A673 (cell line): ENCODE results near the gene SOBP. TPM values are rescaled to one million over a fixed set of nuclear protein-coding genes. Genes with fewer than 3 reads are reported as not detected.

Source experiments
- BruUV-seq: library from RNA; stranded (reverse); fragments of 400-500 nt; replicated peaks from 2 replicates; lab custom pipeline; 2021; lab: Mats Ljungman, UMichigan
- CTCF ChIA-PET: fragments of 300-600 bp; sonication (Branson Sonifier 250); formaldehyde crosslinking; loops from one replicate; lab custom pipeline; 2022; ENCODE audit warnings: antibody characterized with exemption; lab: Charles Lee
- POLR2A ChIA-PET: fragments of 300-600 bp; sonication (Branson Sonifier 250); formaldehyde crosslinking; loops from one replicate; lab custom pipeline; 2022; ENCODE audit warnings: antibody characterized with exemption; ENCODE audit not compliant: low non-redundant PET; lab: Charles Lee
- DNase-seq: peaks from one replicate; pipeline ENCODE4 v3.0.0-alpha.2; 2015; ENCODE audit warnings: low spot score
- H3K27ac ChIP-seq: fragments of 200-600 bp; sonication (generic); 2 replicates; pipeline ENCODE4 v1.5.1; 2016; ENCODE audit warnings: mixed run types, low read depth, mild to moderate bottlenecking, mixed read lengths, antibody characterized with exemption, low read length; ENCODE audit not compliant: poor library complexity, severe bottlenecking
- H3K27me3 ChIP-seq: fragments of 200-600 bp; sonication (generic); replicated peaks from 2 replicates; pipeline ENCODE4 v1.6.1; 2017; ENCODE audit warnings: mixed run types, low read depth, mild to moderate bottlenecking, mixed read lengths, antibody characterized with exemption, low read length; ENCODE audit not compliant: insufficient read depth, poor library complexity
- H3K36me3 ChIP-seq: fragments of 200-600 bp; sonication (generic); 2 replicates; pipeline ENCODE4 v1.6.1; 2016; ENCODE audit warnings: mixed run types, mild to moderate bottlenecking, mixed read lengths, antibody characterized with exemption, low read length; ENCODE audit not compliant: insufficient read depth, poor library complexity, severe bottlenecking
- H3K4me1 ChIP-seq: fragments of 200-600 bp; sonication (generic); 2 replicates; pipeline ENCODE4 v1.6.1; 2017; ENCODE audit warnings: mixed run types, mild to moderate bottlenecking, mixed read lengths, antibody characterized with exemption, low read length; ENCODE audit not compliant: insufficient read depth, poor library complexity, severe bottlenecking
- H3K4me3 ChIP-seq: fragments of 200-600 bp; sonication (generic); 2 replicates; pipeline ENCODE4 v1.5.1; 2016; ENCODE audit warnings: low read depth, mixed run types, mild to moderate bottlenecking, mixed read lengths, low read length; ENCODE audit not compliant: poor library complexity, severe bottlenecking
- H3K9me3 ChIP-seq: fragments of 200-600 bp; sonication (generic); 2 replicates; pipeline ENCODE4 v1.6.1; 2016; ENCODE audit warnings: mixed run types, low read depth, mild to moderate bottlenecking, mixed read lengths, antibody characterized with exemption, low read length; ENCODE audit not compliant: poor library complexity, severe bottlenecking
- EZH2 ChIP-seq: fragments of 200-600 bp; sonication (generic); IDR thresholded peaks from 2 replicates; pipeline ENCODE4 v1.6.1; 2017; ENCODE audit warnings: borderline replicate concordance, low read depth, mild to moderate bottlenecking, mixed read lengths, antibody characterized with exemption, low read length; ENCODE audit not compliant: poor library complexity, severe bottlenecking
- intact Hi-C: fragments of 100-400 bp; cut with micrococcal nuclease; formaldehyde crosslinking; loops from one replicate; pipeline ENCODE4 v1.10.0; 2022; ENCODE audit not compliant: unreplicated experiment
- total RNA-seq: library from RNA; stranded (reverse); gene quantifications from 2 replicates; pipeline ENCODE4 v1.2.3, GENCODE V29; 2021
- TF ChIP-seq, protein P1 (sequence below): fragments of 300-800, 200-600 bp; sonication (generic); conservative IDR thresholded peaks from 2 replicates; pipeline ENCODE4 v1.5.1; 2017; ENCODE audit warnings: low read depth, mild to moderate bottlenecking, antibody characterized with exemption, low read length, moderate library complexity, mixed read lengths

SOBP gene
- total RNA-seq, 1 experiment from 2014 or later: 3.3 TPM

DNA sequence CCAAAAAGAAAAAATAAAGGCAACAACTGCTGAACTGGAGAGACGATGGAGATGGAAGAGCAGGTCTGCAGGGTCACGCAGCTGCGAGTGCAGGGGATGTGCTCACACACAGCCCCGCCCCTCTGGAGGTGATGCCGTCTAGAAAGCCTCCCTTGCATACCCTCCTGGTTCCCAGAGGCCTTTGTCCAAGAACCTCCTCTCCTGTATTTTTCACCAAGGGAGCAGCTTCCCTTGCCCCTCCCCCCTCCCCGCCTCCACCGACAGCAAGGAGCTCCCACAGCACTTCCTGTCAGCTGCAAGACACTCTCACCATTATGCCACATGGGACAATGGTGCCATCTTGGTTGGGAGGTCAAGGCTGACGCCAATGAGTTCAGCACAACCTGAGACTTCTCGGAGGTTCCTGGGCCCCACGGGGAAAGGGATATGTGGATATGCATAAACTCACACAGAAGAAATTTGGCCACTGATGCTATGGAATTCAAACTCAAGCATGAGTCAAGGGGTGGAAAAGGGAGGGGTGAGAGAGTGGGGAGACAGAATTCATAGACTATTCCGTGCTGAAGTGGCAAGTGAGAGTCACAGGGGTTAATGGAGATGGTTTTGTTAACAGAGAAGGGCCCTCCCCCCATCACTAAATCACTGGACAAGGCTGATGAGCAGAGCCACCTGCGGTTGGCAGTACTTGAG is 201.3 kb downstream of the SOBP start:
- DNase-seq: no peak
- Histone ChIP-seq H3K27me3 (no peaks in the 10 kb centered on the region), H3K36me3 (no peaks in the 10 kb centered on the region), H3K27ac (no peak overlapping the region), H3K4me1 (no peaks in the 10 kb centered on the region), H3K9me3 (no peaks in the 10 kb centered on the region), H3K4me3 (no peak overlapping the region)
- ChIA-PET CTCF (no interaction called here), POLR2A (no interaction called here)
- no peak for TF ChIP-seq EZH2
- TF ChIP-seq, protein P1, sequence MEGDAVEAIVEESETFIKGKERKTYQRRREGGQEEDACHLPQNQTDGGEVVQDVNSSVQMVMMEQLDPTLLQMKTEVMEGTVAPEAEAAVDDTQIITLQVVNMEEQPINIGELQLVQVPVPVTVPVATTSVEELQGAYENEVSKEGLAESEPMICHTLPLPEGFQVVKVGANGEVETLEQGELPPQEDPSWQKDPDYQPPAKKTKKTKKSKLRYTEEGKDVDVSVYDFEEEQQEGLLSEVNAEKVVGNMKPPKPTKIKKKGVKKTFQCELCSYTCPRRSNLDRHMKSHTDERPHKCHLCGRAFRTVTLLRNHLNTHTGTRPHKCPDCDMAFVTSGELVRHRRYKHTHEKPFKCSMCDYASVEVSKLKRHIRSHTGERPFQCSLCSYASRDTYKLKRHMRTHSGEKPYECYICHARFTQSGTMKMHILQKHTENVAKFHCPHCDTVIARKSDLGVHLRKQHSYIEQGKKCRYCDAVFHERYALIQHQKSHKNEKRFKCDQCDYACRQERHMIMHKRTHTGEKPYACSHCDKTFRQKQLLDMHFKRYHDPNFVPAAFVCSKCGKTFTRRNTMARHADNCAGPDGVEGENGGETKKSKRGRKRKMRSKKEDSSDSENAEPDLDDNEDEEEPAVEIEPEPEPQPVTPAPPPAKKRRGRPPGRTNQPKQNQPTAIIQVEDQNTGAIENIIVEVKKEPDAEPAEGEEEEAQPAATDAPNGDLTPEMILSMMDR: no peak
- intact Hi-C loops: no loop called here
- BruUV-seq: no TSS peak

DNA sequence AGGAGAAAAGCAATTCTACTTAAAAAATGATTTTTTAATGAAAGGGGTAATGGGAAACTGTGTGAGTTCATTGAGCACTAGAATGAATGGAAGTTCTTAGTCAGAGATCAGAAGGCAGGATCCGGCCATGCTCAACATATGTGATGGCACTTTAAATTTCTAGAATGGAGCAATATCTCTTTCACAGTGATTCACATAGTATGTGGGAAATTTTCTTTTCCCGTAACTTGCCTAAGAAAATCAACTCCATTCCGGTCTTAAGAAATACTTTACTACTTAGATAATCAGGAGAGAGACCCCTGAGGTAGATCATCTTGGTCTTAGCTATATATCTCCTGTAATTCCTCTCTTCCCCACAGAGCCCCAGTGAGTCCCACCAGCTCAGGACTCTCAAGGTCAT is 202.4 kb downstream of the SOBP start:
- DNase-seq: no peak
- H3K9me3 ChIP-seq: no peaks in the 10 kb centered on the region
- ChIA-PET CTCF (no interaction called here), POLR2A (no interaction called here)
- no peak overlapping the region for H3K4me3 ChIP-seq
- TF ChIP-seq, protein P1: no peak
- TF ChIP-seq EZH2: no peak
- H3K4me1 ChIP-seq: no peaks in the 10 kb centered on the region
- H3K27me3 ChIP-seq: no peaks in the 10 kb centered on the region
- intact Hi-C loops: no loop called here
- H3K36me3 ChIP-seq: no peaks in the 10 kb centered on the region
- H3K27ac ChIP-seq: no peak overlapping the region
- BruUV-seq: no TSS peak

DNA sequence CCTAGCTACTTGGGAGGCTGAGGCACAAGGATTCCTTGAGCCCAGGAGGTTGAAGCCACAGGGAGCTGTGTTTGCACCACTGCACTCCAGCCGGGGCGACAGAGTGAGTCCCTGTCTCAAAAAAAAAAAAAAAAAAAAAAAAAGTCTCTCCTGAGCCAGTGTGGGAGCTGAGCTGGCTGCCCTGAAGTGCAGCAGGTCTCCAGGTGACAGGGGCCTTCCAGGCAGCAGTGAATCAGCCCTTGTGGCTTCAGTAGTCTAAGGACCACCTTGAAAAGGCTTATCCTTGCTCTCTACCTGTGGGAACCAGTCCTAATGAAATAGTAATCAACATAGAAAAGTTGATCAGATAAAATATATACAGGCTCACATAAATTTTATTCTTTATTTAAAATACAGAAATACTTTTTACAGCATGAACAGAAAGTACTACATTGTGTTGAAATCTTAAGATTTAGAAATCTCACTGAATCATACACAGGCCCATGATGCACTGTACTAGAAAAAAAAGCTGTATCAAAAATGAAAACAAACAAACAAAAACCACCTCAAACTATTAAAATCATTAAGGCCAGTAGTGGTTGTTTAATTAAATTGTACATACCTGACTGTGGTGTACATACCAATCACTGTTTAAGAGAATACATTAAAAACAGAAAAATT is 205.3 kb downstream of the SOBP start:
- BruUV-seq: no TSS peak
- intact Hi-C loops: no loop called here
- H3K4me1 ChIP-seq: no peaks in the 10 kb centered on the region
- DNase-seq: no peak
- TF ChIP-seq EZH2: no peak
- no peak overlapping the region for H3K4me3 ChIP-seq
- no peaks in the 10 kb centered on the region for H3K27me3 ChIP-seq
- H3K27ac ChIP-seq: no peak overlapping the region
- ChIA-PET POLR2A (interaction anchor here (0.7 kb wide), 1 partner anchor 15 kb away, joined by 14 read pairs; no protein-coding TSS in a partner anchor), CTCF (no interaction called here)
- H3K36me3 ChIP-seq: no peaks in the 10 kb centered on the region
- no peaks in the 10 kb centered on the region for H3K9me3 ChIP-seq
